SU-DHL-6 (cell line): ENCODE data around the gene C2CD2.

Experiments used
- CTCF ChIP-seq: fragments of 200-600 bp; sonication (generic); IDR thresholded peaks from one replicate; pipeline ENCODE4 v1.5.1; 2017; ENCODE audit warnings: antibody characterized with exemption, mild to moderate bottlenecking, low read length, moderate library complexity; ENCODE audit not compliant: insufficient read depth, poor library complexity, severe bottlenecking
- EZH2phosphoT487 ChIP-seq: fragments of 200-600 bp; sonication (generic), shearing (Covaris generic); conservative IDR thresholded peaks from 2 replicates; pipeline ENCODE4 v1.6.1; 2018; ENCODE audit warnings: mild to moderate bottlenecking, antibody characterized with exemption, low read length, moderate library complexity, mixed read lengths

DNA sequence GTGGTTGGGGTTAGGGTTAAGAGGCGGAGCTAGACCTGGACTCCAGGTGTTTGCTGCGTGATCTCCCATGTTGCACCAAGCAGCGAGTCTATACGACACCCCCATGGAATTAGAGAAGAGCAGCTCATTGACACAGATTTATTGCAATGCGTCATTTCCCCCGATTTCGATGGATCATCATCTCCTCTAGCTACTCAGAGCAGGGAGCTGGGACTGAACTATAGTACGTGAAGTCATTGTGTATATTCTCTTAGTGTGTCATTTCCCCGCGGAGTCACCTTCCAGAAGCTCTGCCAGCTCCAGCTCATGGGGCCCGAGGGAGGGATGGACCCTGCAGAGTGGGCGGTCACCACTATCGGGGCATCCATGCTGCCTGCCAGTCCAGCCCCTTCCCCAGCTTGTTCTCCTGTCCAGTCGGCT, 7.5 kb upstream of the C2CD2 start:
- no peak for TF ChIP-seq CTCF
- TF ChIP-seq EZH2phosphoT487 = no peak
